ENCODE results near the gene PDPK1. TPM values are rescaled to one million over a fixed set of nuclear protein-coding genes. Genes with fewer than 3 reads are reported as not detected.

Gene PDPK1
- total RNA-seq, 2 experiments from 2014 or later, result 43.3 to 46.1 TPM

DNA sequence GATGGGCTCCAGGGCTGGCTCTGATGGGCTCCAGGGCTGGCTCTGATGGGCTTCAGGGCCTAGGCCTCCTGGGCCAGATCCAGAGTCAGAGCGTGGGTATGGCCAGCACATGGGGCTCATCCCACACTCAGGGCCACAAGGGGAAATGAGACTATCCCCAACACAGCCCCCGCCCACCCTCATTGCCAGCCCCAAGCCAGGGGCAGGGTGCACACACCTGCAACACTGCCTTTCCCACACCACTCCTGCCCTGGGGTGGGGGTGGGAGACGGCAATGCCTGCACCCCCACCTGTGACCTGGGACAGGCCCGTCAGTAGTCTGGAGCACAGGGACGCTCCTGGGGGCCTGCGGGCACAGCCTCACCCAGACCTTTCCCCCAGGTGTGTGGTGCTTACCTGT is 38.4 kb upstream of the PDPK1 start:
- no peak for DNase-seq
- Mint-ChIP-seq H3K36me3 (ENCODE audit: low read depth) (no peaks in the 10 kb centered on the region), H3K9me3 (no peaks in the 10 kb centered on the region), H3K27ac (no peak overlapping the region), H3K4me3 (no peak overlapping the region), H3K27me3 (no peaks in the 10 kb centered on the region), H3K4me1 (peaks cover 5% of the 10 kb centered on the region)
- ChIA-PET CTCF (no interaction called here), POLR2A (no interaction called here)

DNA sequence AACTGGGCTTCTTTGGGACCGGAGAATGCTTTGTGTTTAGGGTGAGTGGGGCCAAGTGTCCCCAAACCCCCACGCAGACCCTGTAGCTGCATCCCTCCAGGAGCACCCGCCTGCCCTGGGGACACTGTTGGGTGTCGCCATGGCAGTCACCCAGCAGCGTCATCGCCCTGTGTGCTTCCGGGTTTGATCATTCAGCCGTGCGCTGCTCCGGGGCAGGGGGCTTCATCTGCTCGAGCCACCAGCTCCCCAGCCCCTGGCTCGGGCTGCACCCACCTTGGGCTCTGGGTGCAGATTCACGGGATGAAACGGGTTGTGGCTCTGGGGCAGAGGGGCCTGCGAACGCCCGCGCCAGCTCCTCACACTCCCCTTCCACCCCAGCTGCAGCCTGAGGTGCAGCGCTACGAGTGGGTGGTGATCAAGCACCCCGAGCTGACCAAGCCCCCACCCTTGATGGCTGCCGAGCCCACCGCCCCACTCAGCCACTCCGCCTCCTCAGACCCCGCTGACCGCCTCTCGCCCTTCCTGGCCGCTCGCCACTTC is 37.9 kb upstream of the PDPK1 start:
- Mint-ChIP-seq H3K36me3 (ENCODE audit: low read depth) (no peaks in the 10 kb centered on the region), H3K4me1 (peaks cover 5% of the 10 kb centered on the region), H3K27ac (no peak overlapping the region), H3K4me3 (no peak overlapping the region), H3K9me3 (no peaks in the 10 kb centered on the region), H3K27me3 (no peaks in the 10 kb centered on the region)
- DNase-seq, result no peak
- CTCF ChIA-PET, result interaction anchor here (2.1 kb wide), 1 partner anchor 13 kb away, joined by 9 read pairs; the partner anchor contains the start of gene ATP6V0C
- POLR2A ChIA-PET, result no interaction called here

GRCh38 chr16:2500430-2500917 is 37.3 kb upstream of the PDPK1 start:
- H3K36me3 Mint-ChIP-seq (ENCODE audit: low read depth), result no peaks in the 10 kb centered on the region
- DNase-seq, result no peak
- CTCF ChIA-PET, result interaction anchor here (0.6 to 2.1 kb wide), 13 partner anchors 10 to 209 kb away, joined by 3 to 9 read pairs (median 3); partner anchors contain the start of genes ABCA3, ATP6V0C and TEDC2
- no peak overlapping the region for H3K27ac Mint-ChIP-seq
- H3K9me3 Mint-ChIP-seq, result no peaks in the 10 kb centered on the region
- no peaks in the 10 kb centered on the region for H3K27me3 Mint-ChIP-seq
- peaks cover 5% of the 10 kb centered on the region for H3K4me1 Mint-ChIP-seq
- H3K4me3 Mint-ChIP-seq, result no peak overlapping the region
- POLR2A ChIA-PET, result no interaction called here

DNA sequence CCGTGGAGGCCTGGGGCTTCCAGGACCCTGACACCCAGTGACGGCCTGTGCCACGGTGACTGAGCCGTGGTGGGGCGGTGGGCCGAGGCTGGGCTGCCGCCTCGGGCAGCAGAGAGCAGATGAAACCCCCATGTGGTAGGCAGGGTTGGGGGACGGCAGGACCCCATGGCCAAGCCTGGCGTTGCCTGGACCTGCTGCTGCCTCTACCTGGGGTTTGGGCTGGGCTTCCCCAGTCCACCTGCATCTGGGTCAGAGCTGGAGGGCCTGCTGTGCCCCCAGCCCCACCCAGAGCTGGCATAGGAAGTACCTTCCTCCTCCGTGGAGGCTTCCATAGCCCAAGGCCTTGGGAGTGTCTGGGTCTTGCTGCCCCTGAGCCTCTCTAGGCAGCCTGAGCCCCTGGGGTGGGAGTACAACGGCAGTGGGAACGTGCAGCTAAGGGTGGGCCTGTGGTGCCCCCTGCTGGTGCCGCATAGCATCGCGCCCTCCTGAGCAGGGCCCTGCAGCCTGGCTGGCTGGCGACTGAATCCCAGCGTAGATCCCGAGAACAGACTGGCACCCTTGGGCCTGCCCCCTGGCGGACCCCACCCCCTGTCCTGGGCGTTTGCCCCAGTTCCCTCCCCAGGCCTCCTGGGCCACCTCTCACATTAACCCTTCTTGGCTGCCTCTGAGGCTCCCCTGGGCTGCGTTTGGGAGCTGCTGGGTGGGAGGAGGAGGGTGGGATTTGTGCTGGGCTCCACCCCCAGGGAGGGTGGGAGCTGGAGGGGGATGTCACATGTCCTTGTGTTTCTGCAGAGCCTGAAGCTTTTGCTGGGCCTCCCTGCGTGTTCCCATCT is 36.7 kb upstream of the PDPK1 start:
- Mint-ChIP-seq H3K27ac (peak overlapping the region; percentile 31), H3K27me3 (no peaks in the 10 kb centered on the region), H3K36me3 (ENCODE audit: low read depth) (no peaks in the 10 kb centered on the region), H3K4me1 (peaks cover 5% of the 10 kb centered on the region), H3K9me3 (no peaks in the 10 kb centered on the region), H3K4me3 (no peak overlapping the region)
- ChIA-PET CTCF (interaction anchor here (0.6 to 2.1 kb wide), 16 partner anchors 9 to 298 kb away, joined by 3 to 9 read pairs (median 3); partner anchors contain the start of genes ABCA3, ATP6V0C and TEDC2), POLR2A (no interaction called here)
- peak; percentile 83 for DNase-seq

DNA sequence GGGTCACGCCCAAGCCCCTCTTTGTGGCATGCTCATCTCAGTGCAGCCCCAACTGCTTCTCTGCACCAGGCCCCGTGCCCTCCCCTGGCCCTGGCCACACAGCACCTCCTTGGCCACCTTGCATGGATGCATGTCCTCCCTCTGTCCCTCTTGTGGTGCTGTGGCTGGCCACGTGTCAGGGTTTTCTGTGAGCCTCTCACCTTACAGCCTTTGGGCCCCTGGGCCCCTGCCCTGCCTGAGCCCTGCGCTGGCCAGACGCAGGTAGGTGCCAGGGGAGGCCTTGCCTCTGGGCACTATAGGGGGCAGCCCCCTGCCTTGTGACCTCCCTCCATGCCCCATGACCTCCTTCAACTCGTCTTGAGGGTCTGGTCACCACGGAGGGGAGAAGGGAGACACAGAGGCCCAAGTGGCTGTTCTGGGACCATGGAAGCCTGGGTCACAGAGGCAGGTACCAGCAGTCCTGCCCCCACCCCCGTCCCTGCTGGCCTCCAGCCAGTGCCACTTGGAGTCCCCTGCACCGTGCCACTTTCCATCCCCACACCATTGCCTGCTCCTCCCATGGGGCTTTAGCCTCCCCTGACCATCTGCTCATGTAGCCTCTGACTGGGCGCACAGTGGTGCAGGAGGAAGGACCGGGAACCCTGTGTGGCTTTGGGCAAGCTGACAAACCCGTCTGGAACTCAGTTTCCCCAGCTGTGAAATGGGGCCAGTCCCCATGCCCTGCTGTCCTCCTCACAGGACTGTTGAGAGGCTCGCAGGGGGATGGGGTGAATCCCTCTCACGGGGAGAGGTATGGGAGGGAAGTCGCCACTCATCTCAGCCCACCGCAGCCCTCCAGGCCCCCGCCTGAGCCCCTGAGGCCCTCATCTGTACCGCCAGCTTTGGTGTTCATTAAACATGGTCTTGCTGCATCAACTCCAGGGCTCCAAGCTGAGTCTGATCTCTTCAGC is 35.6 kb upstream of the PDPK1 start:
- DNase-seq, result no peak
- Mint-ChIP-seq H3K4me3 (no peak overlapping the region), H3K27me3 (no peaks in the 10 kb centered on the region), H3K27ac (no peak overlapping the region), H3K9me3 (no peaks in the 10 kb centered on the region), H3K4me1 (peaks cover 7% of the 10 kb centered on the region), H3K36me3 (ENCODE audit: low read depth) (no peaks in the 10 kb centered on the region)
- ChIA-PET POLR2A (no interaction called here), CTCF (interaction anchor here (0.7 to 2.1 kb wide), 10 partner anchors 8 to 299 kb away, joined by 3 to 9 read pairs (median 4); partner anchors contain the start of genes ATP6V0C and TEDC2)

DNA sequence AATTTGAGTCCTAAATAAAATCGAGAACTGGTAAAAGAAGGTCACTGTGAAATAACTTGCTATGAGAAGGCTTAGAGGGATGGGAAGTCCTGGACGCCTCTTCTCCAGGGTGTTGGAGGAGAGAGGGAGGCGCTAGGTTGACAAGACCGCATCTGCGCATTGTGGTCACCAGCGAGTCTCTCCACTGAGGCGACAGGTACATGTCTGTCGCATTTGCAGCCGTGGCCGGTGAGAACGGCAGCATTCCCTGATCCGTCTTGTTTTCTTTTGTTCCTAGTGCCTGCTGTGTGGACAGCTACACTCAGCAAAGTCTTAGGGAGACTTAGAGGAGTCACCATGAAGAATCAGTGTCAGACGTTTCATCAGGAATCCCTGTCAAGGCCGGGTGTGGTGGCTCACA is 32.1 kb upstream of the PDPK1 start:
- H3K4me1 Mint-ChIP-seq, result peaks cover 18% of the 10 kb centered on the region

DNA sequence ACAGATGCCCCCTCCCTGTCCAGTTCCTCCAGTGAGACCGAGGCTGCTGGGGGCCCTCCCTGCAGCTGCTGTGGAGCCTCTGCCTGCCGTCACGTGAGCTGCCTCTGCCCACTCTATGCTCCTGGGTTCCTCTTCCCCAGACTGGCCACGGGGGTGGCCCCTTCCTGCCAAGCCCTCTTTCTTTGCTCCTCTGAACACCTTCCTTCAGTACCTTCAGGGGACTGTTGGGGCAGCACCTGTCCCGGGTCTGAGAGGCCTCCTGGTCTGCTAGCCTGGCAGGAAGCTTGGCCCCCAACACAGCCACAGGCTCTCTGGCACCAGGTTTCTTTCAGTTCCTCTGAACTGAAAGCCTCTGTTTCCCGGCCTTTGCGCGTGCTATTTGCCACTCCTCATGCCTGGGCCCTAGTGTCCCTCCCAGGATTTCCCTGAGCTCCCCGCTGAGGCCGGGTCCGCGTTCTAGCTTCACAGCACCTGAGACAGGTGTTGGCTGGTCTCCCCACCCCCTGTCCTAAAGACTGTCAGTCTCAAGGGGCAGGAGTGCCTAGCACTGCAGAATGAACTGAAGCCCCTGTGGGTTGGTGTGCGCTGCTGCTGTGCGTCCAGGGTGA is 30.7 kb upstream of the PDPK1 start:
- ChIA-PET POLR2A (no interaction called here), CTCF (interaction anchor here (0.9 kb wide), 1 partner anchor 9 kb away, joined by 3 read pairs; no protein-coding TSS in a partner anchor)
- H3K4me3 Mint-ChIP-seq, result no peak overlapping the region
- no peaks in the 10 kb centered on the region for H3K9me3 Mint-ChIP-seq
- H3K27me3 Mint-ChIP-seq, result no peaks in the 10 kb centered on the region
- no peaks in the 10 kb centered on the region for H3K36me3 Mint-ChIP-seq (ENCODE audit: low read depth)
- no peak for DNase-seq
- H3K4me1 Mint-ChIP-seq, result peaks cover 14% of the 10 kb centered on the region
- peak overlapping the region; percentile 31 for H3K27ac Mint-ChIP-seq

More for the DNA sequence above, 32.1 kb upstream of the PDPK1 start:
- Mint-ChIP-seq H3K36me3 (ENCODE audit: low read depth) (no peaks in the 10 kb centered on the region), H3K9me3 (no peaks in the 10 kb centered on the region), H3K27me3 (no peaks in the 10 kb centered on the region), H3K27ac (no peak overlapping the region), H3K4me3 (no peak overlapping the region)
- POLR2A ChIA-PET, result no interaction called here
- DNase-seq, result no peak
- CTCF ChIA-PET, result interaction anchor here (0.6 kb wide), 1 partner anchor 625 kb away, joined by 3 read pairs; no protein-coding TSS in a partner anchor

DNA sequence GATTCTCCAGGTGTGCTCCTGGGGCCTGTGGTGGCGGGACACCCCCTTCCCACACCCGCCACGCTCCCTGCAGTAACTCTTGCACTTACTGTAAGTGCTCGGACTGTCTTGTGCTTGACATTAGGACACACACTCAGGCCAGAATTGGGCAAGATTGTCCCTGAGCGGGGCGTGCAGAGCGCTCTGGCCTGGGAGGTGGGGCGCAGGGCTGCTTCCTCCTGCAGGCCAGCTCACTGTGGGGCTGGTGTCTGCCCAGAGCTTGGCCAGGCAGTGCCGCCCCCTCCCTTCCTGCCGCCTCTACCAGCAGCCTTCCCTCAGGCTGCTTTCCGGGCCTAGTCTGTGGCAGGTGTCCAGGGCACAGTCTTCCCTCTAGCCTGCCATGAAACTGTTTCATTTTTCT is 30.2 kb upstream of the PDPK1 start:
- Mint-ChIP-seq H3K4me3 (no peak overlapping the region), H3K9me3 (no peaks in the 10 kb centered on the region), H3K27ac (no peak overlapping the region), H3K36me3 (ENCODE audit: low read depth) (no peaks in the 10 kb centered on the region), H3K4me1 (peaks cover 16% of the 10 kb centered on the region), H3K27me3 (no peaks in the 10 kb centered on the region)
- DNase-seq, result no peak
- ChIA-PET POLR2A (no interaction called here), CTCF (interaction anchor here (0.5 to 0.9 kb wide), 2 partner anchors 8 to 782 kb away, joined by 3 read pairs; no protein-coding TSS in a partner anchor)

- CTCF ChIA-PET, result no interaction called here
- DNase-seq, result no peak
- no peaks in the 10 kb centered on the region for H3K27me3 Mint-ChIP-seq
- H3K4me1 Mint-ChIP-seq, result peaks cover 24% of the 10 kb centered on the region
- H3K36me3 Mint-ChIP-seq (ENCODE audit: low read depth), result no peaks in the 10 kb centered on the region
- POLR2A ChIA-PET, result no interaction called here
- H3K27ac Mint-ChIP-seq, result no peak overlapping the region
- H3K9me3 Mint-ChIP-seq, result no peaks in the 10 kb centered on the region
- no peak overlapping the region for H3K4me3 Mint-ChIP-seq
These were observed 29.0 kb upstream of the PDPK1 start for GRCh38 chr16:2508722-2509400.

- Mint-ChIP-seq H3K27ac (peak overlapping the region; percentile 69), H3K9me3 (no peaks in the 10 kb centered on the region), H3K4me1 (peaks cover 38% of the 10 kb centered on the region), H3K27me3 (no peaks in the 10 kb centered on the region), H3K36me3 (ENCODE audit: low read depth) (peaks cover under 1% of the 10 kb centered on the region), H3K4me3 (no peak overlapping the region)
- ChIA-PET CTCF (interaction anchor here (1.5 to 2.4 kb wide), 2 partner anchors 10 kb away, joined by 6 to 9 read pairs; no protein-coding TSS in a partner anchor), POLR2A (no interaction called here)
- DNase-seq, result no peak
These were observed 26.6 kb upstream of the PDPK1 start for GRCh38 chr16:2511128-2511800.

GRCh38 chr16:2511996-2512734 is 25.7 kb upstream of the PDPK1 start:
- CTCF ChIA-PET, result interaction anchor here (2.4 kb wide), 1 partner anchor 11 kb away, joined by 9 read pairs; no protein-coding TSS in a partner anchor
- no peak for DNase-seq
- H3K4me3 Mint-ChIP-seq, result peak overlapping the region; percentile 86
- H3K27me3 Mint-ChIP-seq, result no peaks in the 10 kb centered on the region
- H3K36me3 Mint-ChIP-seq (ENCODE audit: low read depth), result peaks cover 7% of the 10 kb centered on the region
- H3K27ac Mint-ChIP-seq, result peak overlapping the region; percentile 95
- POLR2A ChIA-PET, result no interaction called here
- H3K4me1 Mint-ChIP-seq, result peaks cover 44% of the 10 kb centered on the region
- H3K9me3 Mint-ChIP-seq, result no peaks in the 10 kb centered on the region

All from activated CD4-positive, alpha-beta T cell treated with anti-CD3 and anti-CD28 coated beads, Interleukin-2, amount 10 ng/mL, durations not matched to agents 7 days and 5 days (primary cell).